Islet of Langerhans (tissue), 1 donor: ENCODE results near the gene FLT4.
"Not testable (repeated sequence)": the region's sequence is repeated elsewhere in the genome, so short reads cannot be mapped to it uniquely, and the experiment has no call there.

Experiments
- FAIRE-seq: peaks from one replicate; lab custom pipeline; 2011; peaks lifted over from hg19 to GRCh38; lab: Jason Lieb, UNC

The FLT4 gene

GRCh38 chr5:180670157-180670556, 20.8 kb upstream of the FLT4 start:
- FAIRE-seq = no peak

GRCh38 chr5:180669661-180670060, 20.3 kb upstream of the FLT4 start:
- no peak for FAIRE-seq

DNA sequence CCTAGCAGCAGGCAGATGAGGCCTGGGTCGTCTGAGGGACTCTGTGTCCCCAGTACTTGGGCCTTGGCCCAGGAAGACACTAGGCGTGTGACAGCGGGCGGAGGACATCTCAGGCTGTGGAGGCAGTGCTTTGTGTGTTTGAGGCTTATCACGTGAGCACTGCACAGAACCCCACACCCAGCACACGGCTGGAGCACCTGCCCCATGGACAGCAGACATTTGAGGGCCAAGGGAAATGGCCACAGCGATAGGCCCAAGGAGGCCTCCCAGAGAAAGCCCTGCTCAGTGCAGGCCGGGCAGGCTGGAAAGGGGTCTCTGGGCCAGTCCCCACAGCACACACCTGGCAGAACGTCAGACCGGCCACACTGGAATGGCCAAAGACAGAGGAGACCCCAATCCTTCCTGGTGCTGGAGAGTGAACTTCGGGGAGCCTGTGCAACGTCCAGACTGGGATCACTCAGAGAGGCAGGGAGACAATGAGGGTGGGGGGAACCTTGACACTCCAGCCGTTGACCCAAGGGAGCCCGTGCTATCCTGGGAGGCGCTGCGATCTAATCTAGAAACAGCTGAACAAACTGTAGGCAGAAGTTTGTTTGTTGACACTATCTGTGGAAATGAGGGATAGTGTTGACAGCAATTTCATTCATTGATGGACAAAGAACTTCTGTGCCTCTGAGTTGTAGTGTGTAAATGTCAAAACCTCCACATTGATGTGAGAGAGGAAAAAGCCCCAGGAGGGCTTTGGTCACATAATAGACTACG, 19.6 kb upstream of the FLT4 start:
- FAIRE-seq = no peak

GRCh38 chr5:180666812-180667211, 17.4 kb upstream of the FLT4 start:
- FAIRE-seq = no peak

- no peak for FAIRE-seq
Measured at GRCh38 chr5:180665682-180666404, 16.4 kb upstream of the FLT4 start.

DNA sequence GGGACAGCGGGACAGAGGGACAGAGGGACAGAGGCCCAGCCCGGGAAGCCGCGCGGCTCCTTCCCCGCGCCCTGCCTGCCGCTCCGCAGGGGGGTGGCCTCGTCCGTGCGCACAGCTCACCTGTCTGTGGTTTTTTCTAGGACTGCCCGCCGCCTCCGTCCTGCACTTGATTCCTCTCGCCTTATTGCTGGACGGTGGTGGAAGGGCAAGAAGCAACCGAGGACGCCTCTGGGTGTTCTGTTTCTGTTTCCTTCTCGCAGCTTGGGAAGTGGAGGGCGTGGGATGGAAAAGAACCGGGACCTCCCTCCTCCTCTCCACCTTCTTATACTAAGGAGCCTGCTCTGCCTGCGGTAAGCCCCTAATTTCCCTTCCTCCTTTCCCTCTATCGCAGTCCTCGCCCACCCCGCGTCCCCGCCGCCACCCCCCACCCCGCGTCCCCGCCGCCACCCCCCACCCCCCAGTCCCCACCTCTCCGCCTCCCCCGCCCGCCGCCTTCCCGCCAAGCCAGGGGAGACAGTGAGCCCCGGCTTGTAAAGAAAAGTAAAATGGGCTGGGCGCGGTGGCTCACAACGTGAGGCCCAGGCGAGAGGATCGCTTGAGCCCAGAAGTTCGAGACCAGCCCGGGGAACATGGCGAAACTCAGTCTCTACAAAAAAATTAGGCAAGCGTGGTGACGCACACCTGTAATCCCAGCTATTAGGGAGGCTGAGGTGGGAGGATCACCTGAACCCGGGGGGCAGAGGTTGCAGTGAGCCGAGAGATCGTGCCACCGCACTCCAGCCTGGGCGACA, 9.6 kb upstream of the FLT4 start:
- no peak for FAIRE-seq

- not testable (repeated sequence) for FAIRE-seq
Measured at GRCh38 chr5:180655243-180655642, 5.8 kb upstream of the FLT4 start.

DNA sequence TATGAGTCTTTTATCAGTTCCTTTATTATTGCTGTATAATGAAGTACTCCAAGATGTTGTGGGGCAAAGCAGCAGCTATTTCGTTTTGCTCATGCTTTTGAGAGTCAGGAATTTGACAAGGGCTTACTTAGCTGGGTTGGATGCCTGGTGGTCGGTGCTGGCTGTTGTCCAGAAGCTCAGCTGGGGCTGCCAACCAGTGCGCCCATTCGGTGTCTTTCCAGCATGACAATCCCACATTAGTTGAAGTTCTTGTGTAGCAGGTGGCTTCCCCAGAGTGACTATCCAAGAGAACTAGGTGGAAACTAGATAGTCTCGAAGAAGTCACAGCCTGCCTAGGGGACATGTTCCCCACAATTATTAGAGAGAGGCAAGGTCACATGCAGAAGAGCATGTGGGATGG, 3.4 kb upstream of the FLT4 start:
- no peak for FAIRE-seq

- FAIRE-seq = no peak
Measured at GRCh38 chr5:180652346-180652745, 2.9 kb upstream of the FLT4 start.

GRCh38 chr5:180648658-180649296, 623 bp downstream of the FLT4 start:
- no peak for FAIRE-seq

DNA sequence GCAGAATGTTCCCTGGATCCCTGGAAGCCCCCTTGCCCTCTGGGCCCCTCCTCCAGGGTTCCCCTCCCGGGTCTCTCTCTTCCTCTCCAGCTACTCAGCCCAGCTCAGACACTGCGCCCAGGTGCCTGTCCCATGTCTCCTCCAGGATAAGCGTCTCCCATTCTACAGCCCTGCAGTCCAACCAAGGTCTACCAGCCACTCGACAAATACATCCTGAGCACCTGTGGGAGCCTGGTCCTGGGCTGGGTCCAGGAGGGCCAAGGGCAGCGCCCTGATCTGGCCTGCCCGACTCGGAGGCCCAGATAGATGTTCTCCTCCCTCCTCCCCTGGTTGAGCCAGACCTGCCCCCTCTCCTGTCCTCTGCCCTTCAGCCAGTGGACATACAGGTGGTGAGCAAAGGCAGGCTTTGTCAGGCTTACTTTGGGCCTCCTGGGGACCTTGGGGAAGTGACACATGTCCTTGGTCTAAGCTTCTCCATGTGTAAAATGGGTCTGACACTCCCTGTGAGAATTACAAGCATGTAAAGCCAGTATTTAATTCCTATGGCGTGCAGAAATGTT, 1.4 kb downstream of the FLT4 start:
- no peak for FAIRE-seq

- no peak for FAIRE-seq
Measured at GRCh38 chr5:180647465-180647864, 1.9 kb downstream of the FLT4 start.

- no peak for FAIRE-seq
Measured at GRCh38 chr5:180646963-180647305, 2.5 kb downstream of the FLT4 start.

DNA sequence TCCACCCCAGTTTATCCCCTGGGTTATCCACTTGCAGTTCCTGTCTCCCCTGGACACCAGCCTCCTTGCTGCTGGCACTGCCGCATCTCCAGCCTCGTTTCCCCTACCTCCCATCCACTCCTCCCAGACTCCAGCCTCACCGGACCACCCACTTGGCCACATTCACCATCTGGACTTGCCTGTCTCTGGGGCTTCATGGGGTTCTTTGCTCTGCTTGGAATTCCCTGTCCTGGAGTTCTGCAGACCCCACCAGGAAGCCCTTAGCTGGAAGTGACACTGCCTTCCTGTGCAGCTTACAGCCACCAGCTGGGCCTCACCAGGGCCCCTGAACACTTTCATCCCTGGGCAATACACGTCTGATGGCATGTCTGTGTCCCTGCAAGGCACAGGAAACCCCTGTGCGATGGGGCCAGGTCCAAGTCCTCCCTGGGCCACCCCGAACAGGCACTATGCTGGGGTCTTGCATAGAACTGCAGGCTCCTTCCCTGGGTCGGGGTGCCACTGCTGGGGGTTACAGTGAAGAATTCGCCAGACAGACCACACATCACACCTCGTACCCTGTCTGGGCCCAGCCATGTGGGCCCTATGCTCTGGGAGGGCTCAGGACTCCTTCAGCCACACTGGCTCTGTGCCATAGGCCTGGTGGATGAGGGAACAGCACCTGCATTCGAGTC, 3.0 kb downstream of the FLT4 start:
- FAIRE-seq = no peak

GRCh38 chr5:180645274-180646204, 3.9 kb downstream of the FLT4 start:
- no peak for FAIRE-seq

DNA sequence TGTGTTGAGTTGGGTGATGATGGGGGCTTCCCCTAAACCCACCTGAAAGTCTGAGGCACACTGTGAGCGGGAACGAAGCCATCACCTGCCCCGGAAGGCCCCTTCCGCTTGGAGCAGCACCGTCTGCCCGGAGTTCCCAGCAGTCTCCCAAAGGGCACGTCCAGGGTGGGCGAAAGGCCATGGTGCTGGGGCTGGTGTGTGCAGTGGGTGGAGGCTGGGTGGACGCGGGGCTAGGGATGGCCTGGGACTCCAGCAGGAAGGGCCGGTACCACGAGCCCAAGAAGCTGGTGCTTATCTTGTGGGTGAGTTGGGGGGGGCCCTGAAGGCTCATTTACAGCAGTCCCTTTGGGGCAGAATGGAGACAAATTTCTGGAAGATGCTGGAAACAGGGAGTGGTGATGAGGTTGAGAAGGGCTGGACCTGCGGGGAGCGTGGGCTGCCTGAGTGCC, 4.6 kb downstream of the FLT4 start:
- FAIRE-seq = no peak

DNA sequence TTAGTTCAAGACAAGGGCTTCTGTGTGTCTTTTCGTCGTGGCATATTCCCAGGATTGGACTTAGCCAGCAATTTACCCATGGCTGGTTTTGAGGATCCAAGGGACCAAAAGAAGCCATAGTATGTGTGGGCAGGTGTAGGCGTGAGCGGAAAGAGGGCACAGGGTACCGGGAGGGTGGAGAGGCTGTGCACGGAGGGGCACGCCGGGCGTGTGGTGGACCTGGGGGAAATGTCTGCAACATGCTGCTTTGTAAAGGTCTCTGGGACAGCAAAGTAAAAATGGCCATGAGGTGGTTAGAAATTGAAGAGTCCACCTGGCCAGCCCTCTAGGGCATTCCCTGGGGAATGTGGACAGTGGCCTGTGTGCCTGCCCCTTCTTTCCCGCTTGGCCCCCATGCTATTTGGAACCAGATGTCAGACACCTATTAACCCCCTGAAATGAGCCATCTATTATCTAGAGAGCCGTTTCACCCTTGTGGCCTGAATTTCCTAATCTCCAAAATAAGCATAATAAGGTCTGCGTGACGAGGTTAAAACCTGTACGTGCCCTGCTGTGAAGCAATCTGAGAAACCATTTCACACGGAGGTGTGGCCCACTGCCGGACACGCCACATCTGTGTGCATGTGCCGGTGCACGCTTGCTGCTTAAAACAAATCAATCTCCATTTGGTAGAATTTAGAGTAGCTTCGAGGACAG, 5.1 kb downstream of the FLT4 start:
- FAIRE-seq = no peak

- FAIRE-seq = no peak
Measured at GRCh38 chr5:180643191-180643851, 6.1 kb downstream of the FLT4 start.

DNA sequence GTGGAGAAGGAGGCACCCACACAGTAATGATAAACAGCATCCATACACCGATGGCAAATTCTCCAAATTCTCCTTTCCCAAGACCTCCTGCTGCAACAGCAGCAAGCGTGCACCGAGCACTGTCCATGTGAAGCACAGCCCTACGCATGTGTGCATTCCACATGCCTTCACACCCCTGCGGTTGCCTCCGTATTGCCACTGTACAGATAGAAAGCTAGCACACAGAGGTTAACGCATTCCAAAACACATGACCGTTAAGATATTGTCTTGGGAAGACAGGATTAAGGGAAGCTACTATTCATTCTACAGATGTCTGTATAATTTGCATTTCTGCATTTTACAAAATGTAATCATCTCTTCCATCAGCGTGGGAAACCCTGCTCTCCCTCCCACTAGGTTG, 6.6 kb downstream of the FLT4 start:
- no peak for FAIRE-seq
